Progenitor cell of endocrine pancreas (in vitro differentiated cells): Measurements from ENCODE around the gene ZNF746. TPM values are rescaled to one million over a fixed set of nuclear protein-coding genes. Genes with fewer than 3 reads are reported as not detected.

ENCODE experiments used
- DNase-seq: peaks from one replicate; pipeline ENCODE4 v3.0.0; 2021; ENCODE audit warnings: low spot score; ENCODE audit not compliant: unreplicated experiment
- H3K27ac Mint-ChIP-seq: 2 replicates; pipeline ENCODE4 v1.8.0; 2021; ENCODE audit warnings: mild to moderate bottlenecking, moderate library complexity, mixed read lengths
- H3K27me3 Mint-ChIP-seq: 2 replicates; pipeline ENCODE4 v1.8.0; 2021; ENCODE audit warnings: mixed read lengths
- H3K36me3 Mint-ChIP-seq: 2 replicates; pipeline ENCODE4 v1.8.0; 2022; ENCODE audit warnings: mixed read lengths; ENCODE audit not compliant: insufficient read depth
- H3K4me1 Mint-ChIP-seq: 2 replicates; pipeline ENCODE4 v1.8.0; 2021; ENCODE audit warnings: low read depth, mixed read lengths
- H3K4me3 Mint-ChIP-seq: 2 replicates; pipeline ENCODE4 v1.8.0; 2021; ENCODE audit warnings: low read depth, mild to moderate bottlenecking, moderate library complexity, mixed read lengths
- H3K9me3 Mint-ChIP-seq: 2 replicates; pipeline ENCODE4 v1.8.0; 2021; ENCODE audit warnings: low read depth, mixed read lengths
- total RNA-seq: library from RNA; stranded (reverse); gene quantifications from 2 replicates; pipeline ENCODE4 v1.2.1, GENCODE V29; 2021
- TF ChIP-seq, protein P1 (sequence below): fragments of 200-600 bp; sonication (generic); IDR thresholded peaks from one replicate; pipeline ENCODE4 v1.5.0; 2021; ENCODE audit warnings: antibody characterized with exemption, mild to moderate bottlenecking; ENCODE audit not compliant: unreplicated experiment

ZNF746 gene
- total RNA-seq, 1 donor from 2014 or later, result 26.7 TPM

DNA sequence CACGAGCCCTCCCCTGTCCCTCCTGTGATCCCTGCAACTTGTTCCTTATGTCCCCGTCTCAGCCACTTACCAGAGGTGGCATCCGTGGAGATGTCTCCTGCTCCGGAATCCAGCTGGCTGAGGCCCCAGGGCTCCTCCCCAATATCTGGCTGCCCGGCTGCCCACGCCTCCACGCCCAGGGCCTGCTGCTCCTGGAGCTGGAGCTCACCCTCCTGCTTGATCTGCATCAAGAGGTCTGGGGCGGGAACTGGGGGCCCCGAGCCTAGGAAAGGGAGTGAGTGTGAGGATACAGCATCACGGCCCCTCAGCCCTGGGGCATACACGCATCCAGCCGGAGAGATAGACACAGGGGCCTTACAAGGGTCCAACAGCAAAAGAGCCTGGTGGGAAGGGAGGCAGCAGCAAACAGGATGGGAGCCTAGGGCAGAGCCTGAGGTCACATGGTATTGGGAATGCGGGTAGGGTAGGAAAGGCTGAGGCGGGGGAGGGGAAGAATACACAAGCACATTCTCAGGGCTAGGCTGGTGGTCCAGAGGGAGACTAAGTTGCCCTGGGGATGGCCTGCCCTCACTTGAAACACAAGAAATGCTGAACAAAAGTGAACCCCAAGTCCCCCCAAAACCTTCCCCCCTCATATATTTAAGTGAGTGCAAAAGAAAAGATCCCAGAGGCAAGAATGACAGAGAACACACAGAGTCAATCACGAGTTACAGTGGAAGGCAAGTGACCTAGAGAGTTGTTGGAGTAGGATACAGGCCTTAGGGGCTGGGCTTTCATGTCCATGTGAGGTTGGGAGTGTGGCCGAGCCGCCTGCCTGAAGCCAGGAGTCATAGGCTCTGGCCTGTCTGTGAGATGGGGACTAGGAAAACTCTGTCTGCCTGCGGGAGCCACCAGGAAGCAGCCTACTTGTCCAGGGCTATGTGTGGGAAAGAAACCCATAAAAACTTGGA is 19.8 kb downstream of the ZNF746 start:
- Mint-ChIP-seq H3K27me3 (no peaks in the 10 kb centered on the region), H3K27ac (no peak overlapping the region), H3K36me3 (peaks cover 59% of the 10 kb centered on the region), H3K4me3 (no peak overlapping the region), H3K9me3 (peaks cover 11% of the 10 kb centered on the region), H3K4me1 (peaks cover 2% of the 10 kb centered on the region)
- DNase-seq, result no peak
- TF ChIP-seq, protein P1, sequence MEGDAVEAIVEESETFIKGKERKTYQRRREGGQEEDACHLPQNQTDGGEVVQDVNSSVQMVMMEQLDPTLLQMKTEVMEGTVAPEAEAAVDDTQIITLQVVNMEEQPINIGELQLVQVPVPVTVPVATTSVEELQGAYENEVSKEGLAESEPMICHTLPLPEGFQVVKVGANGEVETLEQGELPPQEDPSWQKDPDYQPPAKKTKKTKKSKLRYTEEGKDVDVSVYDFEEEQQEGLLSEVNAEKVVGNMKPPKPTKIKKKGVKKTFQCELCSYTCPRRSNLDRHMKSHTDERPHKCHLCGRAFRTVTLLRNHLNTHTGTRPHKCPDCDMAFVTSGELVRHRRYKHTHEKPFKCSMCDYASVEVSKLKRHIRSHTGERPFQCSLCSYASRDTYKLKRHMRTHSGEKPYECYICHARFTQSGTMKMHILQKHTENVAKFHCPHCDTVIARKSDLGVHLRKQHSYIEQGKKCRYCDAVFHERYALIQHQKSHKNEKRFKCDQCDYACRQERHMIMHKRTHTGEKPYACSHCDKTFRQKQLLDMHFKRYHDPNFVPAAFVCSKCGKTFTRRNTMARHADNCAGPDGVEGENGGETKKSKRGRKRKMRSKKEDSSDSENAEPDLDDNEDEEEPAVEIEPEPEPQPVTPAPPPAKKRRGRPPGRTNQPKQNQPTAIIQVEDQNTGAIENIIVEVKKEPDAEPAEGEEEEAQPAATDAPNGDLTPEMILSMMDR, result no peak

DNA sequence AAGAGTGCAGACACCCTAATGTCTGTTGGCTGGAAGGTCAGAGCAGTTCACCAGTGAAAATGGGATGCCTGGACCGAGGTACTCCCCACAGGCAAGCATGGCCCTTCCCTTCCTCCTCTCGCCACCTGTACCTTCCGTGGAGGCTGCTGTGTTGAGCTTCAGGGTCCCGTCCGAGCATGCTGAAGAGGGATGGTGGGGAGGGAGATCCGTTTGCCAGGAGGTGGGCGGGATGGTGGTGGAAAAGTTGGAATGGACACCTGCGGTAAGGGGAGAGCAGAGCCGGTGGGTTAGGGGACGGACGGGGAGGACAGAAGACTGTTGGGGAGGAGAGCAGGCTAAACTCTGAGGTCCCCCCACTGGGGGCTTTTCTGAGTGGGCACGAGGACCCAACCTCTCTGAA is 20.8 kb downstream of the ZNF746 start:
- Mint-ChIP-seq H3K4me3 (no peak overlapping the region), H3K9me3 (peaks cover 11% of the 10 kb centered on the region), H3K4me1 (no peaks in the 10 kb centered on the region), H3K36me3 (peaks cover 63% of the 10 kb centered on the region), H3K27me3 (no peaks in the 10 kb centered on the region), H3K27ac (peak overlapping the region; percentile 29)
- no peak for DNase-seq
- TF ChIP-seq, protein P1, result no peak

DNA sequence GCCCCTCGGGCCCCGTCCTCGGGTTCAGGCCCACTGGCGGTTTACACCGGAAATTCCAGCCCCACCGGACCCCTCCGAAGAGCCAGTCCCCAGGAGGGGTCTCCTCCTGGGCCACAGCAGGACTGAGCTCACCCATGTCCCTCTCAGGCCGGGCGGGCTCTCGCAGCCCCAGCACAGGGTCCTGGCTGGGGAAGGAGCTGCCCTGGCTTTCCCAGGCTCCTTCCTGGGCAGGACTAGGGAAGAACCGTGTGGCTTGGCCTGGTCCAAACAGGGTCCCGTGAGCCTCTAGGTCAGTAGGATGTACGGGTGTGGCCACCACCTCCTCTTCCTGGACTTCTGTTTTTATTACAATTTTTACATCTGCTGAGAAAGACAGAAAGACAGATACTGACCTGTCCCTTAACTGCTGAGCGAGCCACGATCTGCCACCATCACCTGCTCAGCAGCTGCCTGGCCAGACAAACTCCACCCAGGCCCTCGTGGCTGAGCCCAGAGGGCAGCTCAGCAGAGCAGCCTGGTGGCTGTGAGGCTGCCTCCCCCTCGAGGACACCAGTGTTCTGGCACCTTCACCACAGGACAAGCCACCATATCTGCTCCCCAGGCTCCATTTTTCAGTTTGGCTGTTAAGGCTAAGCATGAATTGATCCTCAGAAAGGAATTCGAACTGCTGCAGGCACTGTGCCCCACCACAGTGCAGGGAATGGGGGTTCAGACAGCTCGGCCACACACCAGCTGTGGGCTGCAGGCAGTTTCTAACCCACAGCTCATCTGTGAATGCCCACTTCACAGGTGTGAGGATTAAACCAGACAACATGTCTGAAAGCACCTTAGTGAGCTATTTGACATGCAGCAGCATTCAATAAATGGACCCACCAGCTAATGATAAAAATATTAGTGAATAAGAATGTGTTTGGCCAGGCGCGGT is 22.2 kb downstream of the ZNF746 start:
- no peak overlapping the region for H3K4me3 Mint-ChIP-seq
- no peak for DNase-seq
- H3K36me3 Mint-ChIP-seq, result peaks cover 64% of the 10 kb centered on the region

DNA sequence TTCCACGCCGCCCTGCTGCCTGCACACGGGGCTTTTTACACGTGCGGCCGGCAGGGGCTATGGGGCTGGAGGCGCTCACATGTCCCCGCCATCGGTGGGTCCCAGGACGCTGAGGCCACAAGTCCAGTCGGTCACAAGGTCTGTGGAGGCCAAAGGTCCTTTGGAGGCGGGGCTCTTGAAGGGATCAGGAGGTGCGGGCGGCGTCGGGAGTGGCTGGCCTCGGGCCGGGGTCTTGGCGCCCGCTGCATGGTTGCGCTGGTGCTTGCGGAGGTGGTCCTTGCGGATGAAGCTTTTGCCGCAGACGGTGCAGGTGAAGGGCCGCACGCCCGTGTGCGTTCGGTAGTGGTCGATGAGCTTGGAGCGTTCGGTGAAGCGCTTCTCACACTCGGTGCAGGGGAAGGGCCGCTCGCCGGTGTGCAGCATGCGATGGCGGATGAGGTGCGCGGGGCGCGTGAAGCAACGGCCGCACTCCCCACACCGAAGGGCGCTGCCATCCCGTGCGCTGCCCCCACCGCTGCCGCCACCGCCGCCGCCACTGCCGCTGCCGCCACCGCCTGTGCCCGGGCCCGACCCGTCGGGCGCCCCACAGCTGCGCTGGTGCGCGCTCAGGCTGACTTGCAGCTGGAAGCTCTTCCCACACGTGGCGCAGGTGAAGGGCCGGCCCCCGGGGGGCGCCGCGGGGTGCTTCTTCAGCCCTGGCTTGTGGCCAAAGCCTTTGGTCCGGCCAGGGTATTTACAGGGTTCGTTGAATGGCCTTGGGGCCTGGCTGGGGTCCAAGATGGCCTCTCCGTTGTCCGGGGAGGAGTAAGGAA is 23.1 kb downstream of the ZNF746 start:
- H3K9me3 Mint-ChIP-seq, result peaks cover 15% of the 10 kb centered on the region
- peaks cover 59% of the 10 kb centered on the region for H3K36me3 Mint-ChIP-seq
- no peak overlapping the region for H3K4me3 Mint-ChIP-seq
- peak overlapping the region; percentile 56 for H3K27ac Mint-ChIP-seq
- DNase-seq, result no peak
- H3K27me3 Mint-ChIP-seq, result no peaks in the 10 kb centered on the region
- TF ChIP-seq, protein P1, result no peak
- no peaks in the 10 kb centered on the region for H3K4me1 Mint-ChIP-seq

More for the DNA sequence above, 22.2 kb downstream of the ZNF746 start:
- no peaks in the 10 kb centered on the region for H3K4me1 Mint-ChIP-seq
- peaks cover 15% of the 10 kb centered on the region for H3K9me3 Mint-ChIP-seq
- TF ChIP-seq, protein P1, result no peak
- no peaks in the 10 kb centered on the region for H3K27me3 Mint-ChIP-seq
- no peak overlapping the region for H3K27ac Mint-ChIP-seq
